CD4-positive, alpha-beta T cell treated with Interleukin-12 subunit alpha and Interleukin-12 subunit beta, for 1 hour (primary cell): ENCODE results near the gene NOTO.

Source experiments
- DNase-seq: peaks from one replicate; pipeline ENCODE4 v3.0.0-alpha.2; 2020

Gene NOTO

GRCh38 chr2:73203055-73203681 is 794 bp downstream of the NOTO start:
- no peak for DNase-seq

- DNase-seq: no peak
Measured at GRCh38 chr2:73205611-73206010, 3.2 kb downstream of the NOTO start.

GRCh38 chr2:73208258-73208657 is 5.9 kb downstream of the NOTO start:
- no peak for DNase-seq

- DNase-seq: no peak
Measured at GRCh38 chr2:73210019-73210418, 7.6 kb downstream of the NOTO start.

- DNase-seq: no peak
Measured at GRCh38 chr2:73210696-73211095, 8.3 kb downstream of the NOTO start.

GRCh38 chr2:73212098-73212447 is 9.7 kb downstream of the NOTO start:
- DNase-seq: no peak

- DNase-seq: peak; percentile 75
Measured at GRCh38 chr2:73212448-73213176, 10.2 kb downstream of the NOTO start.

GRCh38 chr2:73214120-73215035 is 12.0 kb downstream of the NOTO start, which contains the start of gene SMYD5:
Gene SMYD5, plus strand, starts transcription at chr2:73214245. Its CDS starts 22 bp downstream, at chr2:73214267.
- peak; percentile 91 for DNase-seq

- no peak for DNase-seq
Measured at GRCh38 chr2:73215254-73215653, 12.9 kb downstream of the NOTO start.

- no peak for DNase-seq
Measured at GRCh38 chr2:73217160-73217559, 14.8 kb downstream of the NOTO start.

GRCh38 chr2:73217826-73218225 is 15.5 kb downstream of the NOTO start:
- DNase-seq: no peak

- DNase-seq: no peak
Measured at GRCh38 chr2:73218298-73218697, 15.9 kb downstream of the NOTO start.

- DNase-seq: no peak
Measured at GRCh38 chr2:73223821-73224220, 21.4 kb downstream of the NOTO start.

- DNase-seq: no peak
Measured at GRCh38 chr2:73225513-73226360, 23.4 kb downstream of the NOTO start.

- DNase-seq: no peak
Measured at GRCh38 chr2:73227086-73227485, 24.7 kb downstream of the NOTO start.

GRCh38 chr2:73228631-73229030 is 26.3 kb downstream of the NOTO start:
- DNase-seq: no peak

- peak; percentile 25 for DNase-seq
Measured at GRCh38 chr2:73232403-73233153, 30.2 kb downstream of the NOTO start.

- peak; percentile 97 for DNase-seq
Measured at GRCh38 chr2:73233154-73233931, 31.0 kb downstream of the NOTO start, which contains the start of gene PRADC1. Gene PRADC1, minus strand, starts transcription at chr2:73233239. Its CDS starts 79 bp downstream, at chr2:73233160.

GRCh38 chr2:73233932-73234832 is 31.8 kb downstream of the NOTO start, which contains the start of gene CCT7:
Gene CCT7, plus strand, starts transcription at chr2:73234308. Its CDS starts 71 bp downstream, at chr2:73234379.
- DNase-seq: peak; percentile 92
